Memory B cell (primary cell): ENCODE measurements around the gene PLCL2.

ENCODE experiments used
- ATAC-seq: fragments of 150-1000 bp; cut with Tn5 transposase; 2 replicates; pipeline ENCODE4 v1.10.0; 2021; ENCODE audit warnings: low read depth, mild to moderate bottlenecking, moderate library complexity
- DNase-seq, 2 donors: peaks; one replicate each; pipeline ENCODE4 v3.0.0; 2022; ENCODE audit warnings: low spot score in 2 of 2
- H3K27ac Mint-ChIP-seq: one replicate; pipeline ENCODE4 v1.8.0; 2022; ENCODE audit warnings: mild to moderate bottlenecking, moderate library complexity, mixed read lengths
- H3K27me3 Mint-ChIP-seq: one replicate; pipeline ENCODE4 v1.8.0; 2022; ENCODE audit warnings: mixed read lengths
- H3K36me3 Mint-ChIP-seq: one replicate; pipeline ENCODE4 v1.8.0; 2022; ENCODE audit warnings: mild to moderate bottlenecking, mixed read lengths
- H3K4me1 Mint-ChIP-seq: one replicate; pipeline ENCODE4 v1.8.0; 2022; ENCODE audit warnings: mixed read lengths
- H3K4me3 Mint-ChIP-seq: one replicate; pipeline ENCODE4 v1.8.0; 2022; ENCODE audit warnings: mild to moderate bottlenecking, moderate library complexity, mixed read lengths
- H3K9me3 Mint-ChIP-seq: one replicate; pipeline ENCODE4 v1.8.0; 2022; ENCODE audit warnings: mixed read lengths

PLCL2 gene

GRCh38 chr3:17057321-17057720, 172.6 kb downstream of the PLCL2 start:
- ATAC-seq (no peak), DNase-seq (no peak)
- Mint-ChIP-seq H3K27me3 (no peaks in the 10 kb centered on the region), H3K4me3 (no peak overlapping the region), H3K27ac (no peak overlapping the region), H3K9me3 (no peaks in the 10 kb centered on the region), H3K4me1 (peaks cover 5% of the 10 kb centered on the region), H3K36me3 (peaks cover 42% of the 10 kb centered on the region)

GRCh38 chr3:17059989-17060550, 175.3 kb downstream of the PLCL2 start:
- peaks cover 3% of the 10 kb centered on the region for H3K9me3 Mint-ChIP-seq
- peaks cover 3% of the 10 kb centered on the region for H3K4me1 Mint-ChIP-seq
- peaks cover 35% of the 10 kb centered on the region for H3K36me3 Mint-ChIP-seq
- H3K27ac Mint-ChIP-seq = no peak overlapping the region
- no peaks in the 10 kb centered on the region for H3K27me3 Mint-ChIP-seq
- DNase-seq (no peak), ATAC-seq (no peak)
- no peak overlapping the region for H3K4me3 Mint-ChIP-seq

- Mint-ChIP-seq H3K9me3 (peaks cover 3% of the 10 kb centered on the region), H3K4me3 (no peak overlapping the region), H3K27me3 (no peaks in the 10 kb centered on the region), H3K4me1 (peaks cover 8% of the 10 kb centered on the region), H3K27ac (no peak overlapping the region), H3K36me3 (peaks cover 38% of the 10 kb centered on the region)
- no peak for ATAC-seq
- DNase-seq = no peak
Measured at GRCh38 chr3:17061005-17061404, 176.2 kb downstream of the PLCL2 start.

GRCh38 chr3:17062736-17063135, 178.0 kb downstream of the PLCL2 start:
- no peaks in the 10 kb centered on the region for H3K27me3 Mint-ChIP-seq
- ATAC-seq = no peak
- H3K36me3 Mint-ChIP-seq = peaks cover 36% of the 10 kb centered on the region
- DNase-seq = no peak
- peaks cover 8% of the 10 kb centered on the region for H3K4me1 Mint-ChIP-seq
- peaks cover 3% of the 10 kb centered on the region for H3K9me3 Mint-ChIP-seq
- no peak overlapping the region for H3K4me3 Mint-ChIP-seq
- H3K27ac Mint-ChIP-seq = peak overlapping the region; percentile 78

- peaks cover 36% of the 10 kb centered on the region for H3K36me3 Mint-ChIP-seq
- peaks cover 3% of the 10 kb centered on the region for H3K9me3 Mint-ChIP-seq
- H3K27ac Mint-ChIP-seq = peak overlapping the region; percentile 78
- H3K27me3 Mint-ChIP-seq = no peaks in the 10 kb centered on the region
- DNase-seq (no peak), ATAC-seq (no peak)
- H3K4me3 Mint-ChIP-seq = no peak overlapping the region
- H3K4me1 Mint-ChIP-seq = peaks cover 8% of the 10 kb centered on the region
Measured at GRCh38 chr3:17063596-17063995, 178.8 kb downstream of the PLCL2 start.

GRCh38 chr3:17065315-17065714, 180.6 kb downstream of the PLCL2 start:
- no peak overlapping the region for H3K27ac Mint-ChIP-seq
- DNase-seq (no peak), ATAC-seq (no peak)
- peaks cover 3% of the 10 kb centered on the region for H3K9me3 Mint-ChIP-seq
- no peak overlapping the region for H3K4me3 Mint-ChIP-seq
- no peaks in the 10 kb centered on the region for H3K27me3 Mint-ChIP-seq
- peaks cover 38% of the 10 kb centered on the region for H3K36me3 Mint-ChIP-seq
- peaks cover 8% of the 10 kb centered on the region for H3K4me1 Mint-ChIP-seq

- peaks cover 3% of the 10 kb centered on the region for H3K9me3 Mint-ChIP-seq
- no peak overlapping the region for H3K27ac Mint-ChIP-seq
- ATAC-seq = no peak
- peaks cover 8% of the 10 kb centered on the region for H3K4me1 Mint-ChIP-seq
- DNase-seq = no peak
- no peaks in the 10 kb centered on the region for H3K27me3 Mint-ChIP-seq
- peaks cover 41% of the 10 kb centered on the region for H3K36me3 Mint-ChIP-seq
- H3K4me3 Mint-ChIP-seq = no peak overlapping the region
Measured at GRCh38 chr3:17065881-17066280, 181.1 kb downstream of the PLCL2 start.

GRCh38 chr3:17069754-17070153, 185.0 kb downstream of the PLCL2 start:
- no peak for ATAC-seq
- peaks cover 40% of the 10 kb centered on the region for H3K36me3 Mint-ChIP-seq
- H3K4me3 Mint-ChIP-seq = no peak overlapping the region
- H3K9me3 Mint-ChIP-seq = no peaks in the 10 kb centered on the region
- no peak overlapping the region for H3K27ac Mint-ChIP-seq
- no peak for DNase-seq
- H3K27me3 Mint-ChIP-seq = no peaks in the 10 kb centered on the region
- H3K4me1 Mint-ChIP-seq = peaks cover 4% of the 10 kb centered on the region

- Mint-ChIP-seq H3K36me3 (peaks cover 42% of the 10 kb centered on the region), H3K27me3 (no peaks in the 10 kb centered on the region), H3K4me1 (peaks cover 4% of the 10 kb centered on the region), H3K9me3 (no peaks in the 10 kb centered on the region), H3K4me3 (no peak overlapping the region), H3K27ac (no peak overlapping the region)
- ATAC-seq = no peak
- no peak for DNase-seq
Measured at GRCh38 chr3:17070161-17070959, 185.6 kb downstream of the PLCL2 start.

- no peaks in the 10 kb centered on the region for H3K4me1 Mint-ChIP-seq
- no peak overlapping the region for H3K4me3 Mint-ChIP-seq
- ATAC-seq (no peak), DNase-seq (no peak)
- H3K36me3 Mint-ChIP-seq = peaks cover 52% of the 10 kb centered on the region
- H3K9me3 Mint-ChIP-seq = no peaks in the 10 kb centered on the region
- H3K27me3 Mint-ChIP-seq = no peaks in the 10 kb centered on the region
- H3K27ac Mint-ChIP-seq = no peak overlapping the region
Measured at GRCh38 chr3:17074559-17074958, 189.8 kb downstream of the PLCL2 start.

GRCh38 chr3:17075358-17075757, 190.6 kb downstream of the PLCL2 start:
- no peak for ATAC-seq
- no peak overlapping the region for H3K27ac Mint-ChIP-seq

GRCh38 chr3:17075907-17076306, 191.2 kb downstream of the PLCL2 start:
- ATAC-seq = no peak
- H3K4me3 Mint-ChIP-seq = no peak overlapping the region
- peaks cover 50% of the 10 kb centered on the region for H3K36me3 Mint-ChIP-seq
- no peaks in the 10 kb centered on the region for H3K27me3 Mint-ChIP-seq
- no peak overlapping the region for H3K27ac Mint-ChIP-seq
- no peak for DNase-seq
- H3K4me1 Mint-ChIP-seq = no peaks in the 10 kb centered on the region
- no peaks in the 10 kb centered on the region for H3K9me3 Mint-ChIP-seq

More at GRCh38 chr3:17075358-17075757, 190.6 kb downstream of the PLCL2 start:
- Mint-ChIP-seq H3K36me3 (peaks cover 54% of the 10 kb centered on the region), H3K4me1 (no peaks in the 10 kb centered on the region), H3K4me3 (no peak overlapping the region), H3K27me3 (no peaks in the 10 kb centered on the region), H3K9me3 (no peaks in the 10 kb centered on the region)
- no peak for DNase-seq

- no peaks in the 10 kb centered on the region for H3K27me3 Mint-ChIP-seq
- no peaks in the 10 kb centered on the region for H3K4me1 Mint-ChIP-seq
- H3K4me3 Mint-ChIP-seq = no peak overlapping the region
- DNase-seq = no peak
- H3K36me3 Mint-ChIP-seq = peaks cover 53% of the 10 kb centered on the region
- no peaks in the 10 kb centered on the region for H3K9me3 Mint-ChIP-seq
- no peak for ATAC-seq
- no peak overlapping the region for H3K27ac Mint-ChIP-seq
Measured at GRCh38 chr3:17076940-17077605, 192.3 kb downstream of the PLCL2 start.

GRCh38 chr3:17077606-17078005, 192.9 kb downstream of the PLCL2 start:
- no peaks in the 10 kb centered on the region for H3K4me1 Mint-ChIP-seq
- peaks cover 53% of the 10 kb centered on the region for H3K36me3 Mint-ChIP-seq

More at GRCh38 chr3:17077606-17078005, 192.9 kb downstream of the PLCL2 start:
- Mint-ChIP-seq H3K4me3 (no peak overlapping the region), H3K27me3 (no peaks in the 10 kb centered on the region), H3K9me3 (no peaks in the 10 kb centered on the region), H3K27ac (no peak overlapping the region)
- ATAC-seq = no peak
- DNase-seq = no peak
